ENCODE measurements around the gene FAM210B.

DNA sequence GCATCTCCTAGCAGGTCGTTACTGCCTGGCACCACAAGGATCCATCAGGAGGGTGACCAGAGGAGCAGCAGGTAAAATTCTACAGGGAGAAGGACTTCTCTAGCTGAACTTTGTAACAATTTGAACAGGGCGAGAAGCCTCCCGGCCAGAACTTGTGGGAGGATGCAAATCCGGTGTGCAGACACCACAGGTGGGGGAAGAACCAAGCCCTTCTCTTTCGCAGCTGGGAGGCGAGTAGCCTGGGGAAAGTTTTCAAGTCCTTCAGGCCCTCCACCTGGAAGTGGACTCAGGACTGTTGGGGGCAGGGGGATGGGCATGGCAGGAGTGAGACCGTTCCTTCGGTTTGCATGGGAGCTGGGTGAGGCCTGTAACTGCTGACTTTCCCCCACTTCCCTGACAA is 42.7 kb upstream of the FAM210B start:
- TF ChIP-seq ZFP3 (CRISPR knock-in tag; IDR thresholded peaks at IDR 0.05): no peak
- TF ChIP-seq, protein P1, sequence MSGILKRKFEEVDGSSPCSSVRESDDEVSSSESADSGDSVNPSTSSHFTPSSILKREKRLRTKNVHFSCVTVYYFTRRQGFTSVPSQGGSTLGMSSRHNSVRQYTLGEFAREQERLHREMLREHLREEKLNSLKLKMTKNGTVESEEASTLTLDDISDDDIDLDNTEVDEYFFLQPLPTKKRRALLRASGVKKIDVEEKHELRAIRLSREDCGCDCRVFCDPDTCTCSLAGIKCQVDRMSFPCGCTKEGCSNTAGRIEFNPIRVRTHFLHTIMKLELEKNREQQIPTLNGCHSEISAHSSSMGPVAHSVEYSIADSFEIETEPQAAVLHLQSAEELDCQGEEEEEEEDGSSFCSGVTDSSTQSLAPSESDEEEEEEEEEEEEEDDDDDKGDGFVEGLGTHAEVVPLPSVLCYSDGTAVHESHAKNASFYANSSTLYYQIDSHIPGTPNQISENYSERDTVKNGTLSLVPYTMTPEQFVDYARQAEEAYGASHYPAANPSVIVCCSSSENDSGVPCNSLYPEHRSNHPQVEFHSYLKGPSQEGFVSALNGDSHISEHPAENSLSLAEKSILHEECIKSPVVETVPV (CRISPR knock-in tag; IDR thresholded peaks at IDR 0.05): no peak
- no peak for TF ChIP-seq ZFP30 (CRISPR knock-in tag; IDR thresholded peaks at IDR 0.05)
- no peak for TF ChIP-seq GLIS3 (CRISPR knock-in tag; IDR thresholded peaks at IDR 0.05)
- TF ChIP-seq, protein P2, sequence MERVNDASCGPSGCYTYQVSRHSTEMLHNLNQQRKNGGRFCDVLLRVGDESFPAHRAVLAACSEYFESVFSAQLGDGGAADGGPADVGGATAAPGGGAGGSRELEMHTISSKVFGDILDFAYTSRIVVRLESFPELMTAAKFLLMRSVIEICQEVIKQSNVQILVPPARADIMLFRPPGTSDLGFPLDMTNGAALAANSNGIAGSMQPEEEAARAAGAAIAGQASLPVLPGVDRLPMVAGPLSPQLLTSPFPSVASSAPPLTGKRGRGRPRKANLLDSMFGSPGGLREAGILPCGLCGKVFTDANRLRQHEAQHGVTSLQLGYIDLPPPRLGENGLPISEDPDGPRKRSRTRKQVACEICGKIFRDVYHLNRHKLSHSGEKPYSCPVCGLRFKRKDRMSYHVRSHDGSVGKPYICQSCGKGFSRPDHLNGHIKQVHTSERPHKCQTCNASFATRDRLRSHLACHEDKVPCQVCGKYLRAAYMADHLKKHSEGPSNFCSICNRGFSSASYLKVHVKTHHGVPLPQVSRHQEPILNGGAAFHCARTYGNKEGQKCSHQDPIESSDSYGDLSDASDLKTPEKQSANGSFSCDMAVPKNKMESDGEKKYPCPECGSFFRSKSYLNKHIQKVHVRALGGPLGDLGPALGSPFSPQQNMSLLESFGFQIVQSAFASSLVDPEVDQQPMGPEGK (CRISPR knock-in tag; IDR thresholded peaks at IDR 0.05; ENCODE audit: borderline replicate concordance): no peak
- TF ChIP-seq ZC3H10 (CRISPR knock-in tag; IDR thresholded peaks at IDR 0.05): no peak
